Keratinocyte (primary cell): Measurements from ENCODE around the gene RELCH.

ENCODE experiments used
- EZH2 ChIP-seq: IDR thresholded peaks from one replicate; pipeline ENCODE4 v1.6.1; 2012; ENCODE audit warnings: inconsistent platforms, mild to moderate bottlenecking, low read length, moderate library complexity
- TF ChIP-seq, protein P1 (sequence below), 3 experiments: IDR thresholded peaks in 1 of 3; conservative IDR thresholded peaks in 1 of 3; optimal IDR thresholded peaks in 1 of 3; 2 replicates in 2 of 3; 3 replicates in 1 of 3; pipeline versions ENCODE3 to v1.5.1; 2011; ENCODE audit warnings: low read length in 3 of 3, mild to moderate bottlenecking in 3 of 3, moderate library complexity in 2 of 3, control low read depth in 1 of 3, inconsistent platforms in 1 of 3; ENCODE audit not compliant: insufficient read depth in 2 of 3; ENCODE audit errors: extremely low read depth in 1 of 3

DNA sequence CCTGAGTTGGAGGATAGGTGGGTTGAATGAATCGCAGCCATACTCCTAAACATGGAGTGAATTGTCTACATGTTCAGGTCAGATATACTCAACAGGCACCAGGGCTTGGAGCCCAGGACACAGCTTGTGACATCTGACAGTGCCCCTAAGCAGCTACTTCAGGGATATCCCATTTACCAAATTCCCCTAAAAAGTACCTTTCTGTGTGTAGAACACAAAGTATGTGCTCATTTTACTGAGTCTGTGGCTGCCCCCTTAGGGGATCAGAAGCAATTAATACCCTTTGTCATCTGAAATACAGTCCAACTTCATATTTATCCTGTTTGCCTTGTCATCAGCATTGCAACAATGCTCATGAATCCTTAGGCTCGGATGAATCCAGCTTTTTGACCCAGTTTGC lies 158.9 kb downstream of the RELCH start:
- TF ChIP-seq, protein P1, sequence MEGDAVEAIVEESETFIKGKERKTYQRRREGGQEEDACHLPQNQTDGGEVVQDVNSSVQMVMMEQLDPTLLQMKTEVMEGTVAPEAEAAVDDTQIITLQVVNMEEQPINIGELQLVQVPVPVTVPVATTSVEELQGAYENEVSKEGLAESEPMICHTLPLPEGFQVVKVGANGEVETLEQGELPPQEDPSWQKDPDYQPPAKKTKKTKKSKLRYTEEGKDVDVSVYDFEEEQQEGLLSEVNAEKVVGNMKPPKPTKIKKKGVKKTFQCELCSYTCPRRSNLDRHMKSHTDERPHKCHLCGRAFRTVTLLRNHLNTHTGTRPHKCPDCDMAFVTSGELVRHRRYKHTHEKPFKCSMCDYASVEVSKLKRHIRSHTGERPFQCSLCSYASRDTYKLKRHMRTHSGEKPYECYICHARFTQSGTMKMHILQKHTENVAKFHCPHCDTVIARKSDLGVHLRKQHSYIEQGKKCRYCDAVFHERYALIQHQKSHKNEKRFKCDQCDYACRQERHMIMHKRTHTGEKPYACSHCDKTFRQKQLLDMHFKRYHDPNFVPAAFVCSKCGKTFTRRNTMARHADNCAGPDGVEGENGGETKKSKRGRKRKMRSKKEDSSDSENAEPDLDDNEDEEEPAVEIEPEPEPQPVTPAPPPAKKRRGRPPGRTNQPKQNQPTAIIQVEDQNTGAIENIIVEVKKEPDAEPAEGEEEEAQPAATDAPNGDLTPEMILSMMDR (optimal IDR thresholded peaks at IDR 0.05 in 1 of 3, IDR thresholded peaks at IDR 0.05 in 1 of 3, conservative IDR thresholded peaks at IDR 0.05 in 1 of 3; ENCODE audit: extremely low read depth in 1 of 3, insufficient read depth in 2 of 3, low read length in 3 of 3): no peak
- TF ChIP-seq EZH2: no peak
